Omental fat pad (tissue), 4 donors: Measurements from ENCODE around the gene ZNF197. TPM values are rescaled to one million over a fixed set of nuclear protein-coding genes. Genes with fewer than 3 reads are reported as not detected.

ENCODE experiments used
- ATAC-seq: fragments of 150-250 bp; one replicate; pipeline ENCODE4 v1.9.1; 2016; ENCODE audit warnings: mild to moderate bottlenecking, moderate library complexity; ENCODE audit not compliant: low FRiP score
- DNase-seq: peaks from one replicate; pipeline ENCODE4 v3.0.0-alpha.2; 2019; ENCODE audit warnings: low spot score
- total RNA-seq, 4 donors: library from RNA; depleted of rRNA; stranded (reverse); fragments of >200 nt; gene quantifications; one replicate each; pipeline ENCODE4 v1.1.0, GENCODE V29; 2016
- TF ChIP-seq, protein P1 (sequence below), 3 donors: fragments of 450-650 bp; IDR thresholded peaks; one replicate each; pipeline ENCODE4 v1.5.1; 2016 to 2017; ENCODE audit warnings: antibody characterized with exemption in 3 of 3, mild to moderate bottlenecking in 3 of 3, moderate library complexity in 2 of 3

Gene ZNF197
- total RNA-seq, 4 donors from 2014 or later, result 10.2 to 19.7 (median 10.8) TPM

- ATAC-seq (peak; percentile 93), DNase-seq (peak; percentile 37)
- TF ChIP-seq, protein P1, sequence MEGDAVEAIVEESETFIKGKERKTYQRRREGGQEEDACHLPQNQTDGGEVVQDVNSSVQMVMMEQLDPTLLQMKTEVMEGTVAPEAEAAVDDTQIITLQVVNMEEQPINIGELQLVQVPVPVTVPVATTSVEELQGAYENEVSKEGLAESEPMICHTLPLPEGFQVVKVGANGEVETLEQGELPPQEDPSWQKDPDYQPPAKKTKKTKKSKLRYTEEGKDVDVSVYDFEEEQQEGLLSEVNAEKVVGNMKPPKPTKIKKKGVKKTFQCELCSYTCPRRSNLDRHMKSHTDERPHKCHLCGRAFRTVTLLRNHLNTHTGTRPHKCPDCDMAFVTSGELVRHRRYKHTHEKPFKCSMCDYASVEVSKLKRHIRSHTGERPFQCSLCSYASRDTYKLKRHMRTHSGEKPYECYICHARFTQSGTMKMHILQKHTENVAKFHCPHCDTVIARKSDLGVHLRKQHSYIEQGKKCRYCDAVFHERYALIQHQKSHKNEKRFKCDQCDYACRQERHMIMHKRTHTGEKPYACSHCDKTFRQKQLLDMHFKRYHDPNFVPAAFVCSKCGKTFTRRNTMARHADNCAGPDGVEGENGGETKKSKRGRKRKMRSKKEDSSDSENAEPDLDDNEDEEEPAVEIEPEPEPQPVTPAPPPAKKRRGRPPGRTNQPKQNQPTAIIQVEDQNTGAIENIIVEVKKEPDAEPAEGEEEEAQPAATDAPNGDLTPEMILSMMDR (IDR thresholded peaks at IDR 0.05), result no peak
Measured at GRCh38 chr3:44648564-44649229, 23.9 kb downstream of the ZNF197 start, which contains the start of gene ZNF35. Gene ZNF35, plus strand, starts transcription at chr3:44648732. Its CDS starts 2,336 bp downstream, at chr3:44651068.

DNA sequence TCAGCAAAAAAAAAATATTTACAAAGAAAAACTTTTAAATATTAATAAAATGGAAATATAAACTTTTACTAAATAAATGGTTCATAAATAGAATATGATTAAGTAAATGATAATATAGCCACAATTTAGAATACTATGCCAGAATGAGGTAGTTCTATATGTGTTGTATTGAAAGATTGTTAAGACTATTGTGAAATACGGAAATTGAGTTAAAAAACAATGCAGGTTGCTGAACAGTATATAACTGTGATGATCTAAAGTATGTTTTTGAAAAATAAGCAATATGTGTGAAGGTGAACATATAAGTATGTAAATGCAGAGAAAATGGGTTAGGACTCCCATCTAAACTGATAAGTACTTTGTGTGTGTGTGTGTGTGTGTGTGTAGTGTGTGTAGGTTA, 24.9 kb downstream of the ZNF197 start:
- TF ChIP-seq, protein P1 (IDR thresholded peaks at IDR 0.05), result no peak
- ATAC-seq, result no peak
- no peak for DNase-seq

GRCh38 chr3:44654039-44654438, 29.2 kb downstream of the ZNF197 start:
- ATAC-seq (no peak), DNase-seq (no peak)
- TF ChIP-seq, protein P1 (IDR thresholded peaks at IDR 0.05), result no peak

GRCh38 chr3:44659015-44659414, 34.2 kb downstream of the ZNF197 start:
- ATAC-seq (no peak), DNase-seq (no peak)
- TF ChIP-seq, protein P1 (IDR thresholded peaks at IDR 0.05), result no peak

DNA sequence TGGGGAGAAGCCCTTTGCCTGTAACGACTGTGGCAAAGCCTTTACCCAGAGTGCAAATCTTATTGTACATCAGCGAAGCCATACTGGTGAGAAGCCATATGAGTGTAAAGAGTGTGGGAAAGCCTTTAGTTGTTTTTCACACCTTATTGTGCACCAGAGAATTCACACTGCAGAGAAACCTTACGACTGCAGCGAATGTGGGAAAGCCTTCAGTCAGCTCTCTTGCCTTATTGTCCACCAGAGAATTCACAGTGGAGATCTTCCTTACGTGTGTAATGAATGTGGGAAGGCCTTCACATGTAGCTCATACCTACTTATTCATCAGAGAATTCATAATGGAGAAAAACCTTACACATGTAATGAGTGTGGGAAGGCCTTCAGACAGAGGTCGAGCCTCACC, 34.6 kb downstream of the ZNF197 start:
- DNase-seq (no peak), ATAC-seq (no peak)

DNA sequence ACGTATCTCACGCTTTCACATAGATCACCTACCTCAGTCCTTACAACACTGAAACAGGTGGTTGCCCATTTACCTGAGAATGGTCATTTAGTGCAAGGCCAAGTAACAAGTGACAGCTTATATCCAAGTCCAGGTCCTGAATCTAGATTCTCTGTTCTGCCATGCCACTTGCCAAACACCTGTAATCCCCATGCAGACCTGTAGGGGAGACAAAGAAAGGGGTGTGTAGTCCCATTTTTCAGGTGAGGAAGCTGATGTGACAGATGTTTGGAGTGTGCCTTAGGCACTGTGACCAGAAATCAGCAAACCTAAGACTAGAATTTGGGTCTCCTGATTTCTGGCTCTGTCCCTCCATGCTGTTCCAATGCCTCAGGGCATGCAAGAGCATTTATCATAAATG, 36.4 kb downstream of the ZNF197 start:
- DNase-seq, result no peak
- no peak for ATAC-seq
- TF ChIP-seq, protein P1 (IDR thresholded peaks at IDR 0.05), result no peak

More for the DNA sequence above, 34.6 kb downstream of the ZNF197 start:
- TF ChIP-seq, protein P1 (IDR thresholded peaks at IDR 0.05), result no peak

GRCh38 chr3:44665173-44665572, 40.3 kb downstream of the ZNF197 start:
- DNase-seq, result no peak
- TF ChIP-seq, protein P1 (IDR thresholded peaks at IDR 0.05), result no peak
- ATAC-seq, result no peak
